ENCODE measurements around the gene OSGIN1.

OSGIN1 gene

GRCh38 chr16:83970430-83970815, 17.4 kb downstream of the OSGIN1 start:
- DNase-seq (ENCODE audit: low read depth in 2 of 2): no peak

GRCh38 chr16:83971165-83972130, 18.4 kb downstream of the OSGIN1 start:
- DNase-seq (ENCODE audit: low read depth in 2 of 2): no peak

GRCh38 chr16:83972256-83973008, 19.4 kb downstream of the OSGIN1 start:
- DNase-seq (ENCODE audit: low read depth in 2 of 2): no peak

GRCh38 chr16:83973077-83973476, 20.0 kb downstream of the OSGIN1 start:
- no peak for DNase-seq (ENCODE audit: low read depth in 2 of 2)

- DNase-seq (ENCODE audit: low read depth in 2 of 2): no peak
Observed at GRCh38 chr16:83973581-83974385, 20.7 kb downstream of the OSGIN1 start.

GRCh38 chr16:83974475-83974874, 21.4 kb downstream of the OSGIN1 start:
- no peak for DNase-seq (ENCODE audit: low read depth in 2 of 2)

- no peak for DNase-seq (ENCODE audit: low read depth in 2 of 2)
Observed at GRCh38 chr16:83975590-83976260, 22.7 kb downstream of the OSGIN1 start.

- no peak for DNase-seq (ENCODE audit: low read depth in 2 of 2)
Observed at GRCh38 chr16:83977056-83977815, 24.2 kb downstream of the OSGIN1 start.

GRCh38 chr16:83978401-83978904, 25.4 kb downstream of the OSGIN1 start:
- DNase-seq (ENCODE audit: low read depth in 2 of 2): no peak

- DNase-seq (ENCODE audit: low read depth in 2 of 2): no peak
Observed at GRCh38 chr16:83979441-83979840, 26.4 kb downstream of the OSGIN1 start.

- no peak for DNase-seq (ENCODE audit: low read depth in 2 of 2)
Observed at GRCh38 chr16:83980794-83981193, 27.8 kb downstream of the OSGIN1 start.

- no peak for DNase-seq (ENCODE audit: low read depth in 2 of 2)
Observed at GRCh38 chr16:83981799-83982198, 28.8 kb downstream of the OSGIN1 start.

GRCh38 chr16:83983491-83983890, 30.5 kb downstream of the OSGIN1 start:
- DNase-seq (ENCODE audit: low read depth in 2 of 2): no peak

GRCh38 chr16:83989300-83989699, 36.3 kb downstream of the OSGIN1 start:
- DNase-seq (ENCODE audit: low read depth in 2 of 2): no peak

GRCh38 chr16:83990492-83990891, 37.5 kb downstream of the OSGIN1 start:
- no peak for DNase-seq (ENCODE audit: low read depth in 2 of 2)

- no peak for DNase-seq (ENCODE audit: low read depth in 2 of 2)
Observed at GRCh38 chr16:83992624-83993023, 39.6 kb downstream of the OSGIN1 start.

GRCh38 chr16:83994087-83994486, 41.0 kb downstream of the OSGIN1 start:
- DNase-seq (ENCODE audit: low read depth in 2 of 2): no peak

- no peak for DNase-seq (ENCODE audit: low read depth in 2 of 2)
Observed at GRCh38 chr16:83994703-83995102, 41.7 kb downstream of the OSGIN1 start.

- no peak for DNase-seq (ENCODE audit: low read depth in 2 of 2)
Observed at GRCh38 chr16:83995754-83996153, 42.7 kb downstream of the OSGIN1 start.

GRCh38 chr16:83996481-83997252, 43.6 kb downstream of the OSGIN1 start:
- no peak for DNase-seq (ENCODE audit: low read depth in 2 of 2)

Measured in stimulated activated CD8-positive, alpha-beta memory T cell treated with anti-CD3 and anti-CD28 coated beads, Interleukin-15, amount 100 ng/mL, for 4 hours (primary cell).